Nucleus accumbens (tissue), 56 donors: Measurements from ENCODE around the gene SLC48A1.

Experiments used
- DNase-seq, 56 donors: peaks; one replicate each; lab custom pipeline; 2025; lab: John Stamatoyannopoulos, UW

Gene SLC48A1

GRCh38 chr12:47819896-47820630 lies 47.0 kb downstream of the SLC48A1 start, which contains the start of gene HDAC7:
HDAC7 (minus strand) TSS chr12:47819903; CDS start chr12:47819785, 118 bp downstream.
- peak in 48 of 56 donors; percentile 31 to 86 (median 66) for DNase-seq

- peak in 9 of 56 donors; percentile 12 to 80 (median 48) for DNase-seq
Measured at GRCh38 chr12:47820631-47821345, 47.8 kb downstream of the SLC48A1 start.

- DNase-seq, result no peak
Measured at GRCh38 chr12:47821346-47821706, 48.3 kb downstream of the SLC48A1 start.

GRCh38 chr12:47822401-47822800 lies 49.4 kb downstream of the SLC48A1 start:
- DNase-seq, result no peak

- DNase-seq, result no peak
Measured at GRCh38 chr12:47822863-47823262, 49.8 kb downstream of the SLC48A1 start.

- no peak for DNase-seq
Measured at GRCh38 chr12:47823422-47824086, 50.5 kb downstream of the SLC48A1 start.

- no peak for DNase-seq
Measured at GRCh38 chr12:47824198-47824597, 51.2 kb downstream of the SLC48A1 start.

GRCh38 chr12:47824635-47825034 lies 51.6 kb downstream of the SLC48A1 start:
- no peak for DNase-seq

GRCh38 chr12:47825173-47825639 lies 52.2 kb downstream of the SLC48A1 start:
- DNase-seq, result no peak

GRCh38 chr12:47828008-47828975 lies 55.3 kb downstream of the SLC48A1 start:
- DNase-seq, result no peak

GRCh38 chr12:47828976-47829482 lies 56.0 kb downstream of the SLC48A1 start:
- DNase-seq, result peak in 2 of 56 donors; percentile 3 to 27

- DNase-seq, result no peak
Measured at GRCh38 chr12:47829584-47829983, 56.5 kb downstream of the SLC48A1 start.
